CD4-positive, alpha-beta memory T cell (primary cell): ENCODE measurements around the gene TMEM161A. TPM values are rescaled to one million over a fixed set of nuclear protein-coding genes. Genes with fewer than 3 reads are reported as not detected.

Experiments
- CTCF ChIA-PET: fragments of 350-600 bp; sonication (Branson Sonifier 250); formaldehyde crosslinking; loops from one replicate; lab custom pipeline; 2021; ENCODE audit warnings: inconsistent platforms; ENCODE audit not compliant: partially characterized antibody; lab: Charles Lee
- POLR2A ChIA-PET: fragments of 350-600 bp; sonication (Branson Sonifier 250); formaldehyde crosslinking; loops from one replicate; lab custom pipeline; 2021; ENCODE audit not compliant: partially characterized antibody; lab: Charles Lee
- DNase-seq, 5 donors: peaks; one replicate each; pipeline versions ENCODE4 v3.0.0 to v3.0.0-alpha.2; 2020 to 2022; ENCODE audit warnings: mixed read lengths in 1 of 5
- H3K27ac ChIP-seq: one replicate; pipeline ENCODE4 v1.7.0; 2013; ENCODE audit warnings: low read depth, low read length
- H3K27me3 ChIP-seq: 2 replicates; pipeline ENCODE4 v1.7.0; 2013; ENCODE audit warnings: mild to moderate bottlenecking, low read length, moderate library complexity; ENCODE audit not compliant: insufficient read depth
- H3K36me3 ChIP-seq: 2 replicates; pipeline ENCODE4 v1.7.0; 2013; ENCODE audit warnings: mild to moderate bottlenecking, low read length, moderate library complexity; ENCODE audit not compliant: insufficient read depth
- H3K4me1 ChIP-seq: 2 replicates; pipeline ENCODE4 v1.7.0; 2013; ENCODE audit warnings: mild to moderate bottlenecking, low read length, moderate library complexity; ENCODE audit not compliant: insufficient read depth
- H3K4me3 ChIP-seq, 2 donors: one replicate each; pipeline ENCODE4 v1.7.0; 2013; ENCODE audit warnings: low read length in 2 of 2, mild to moderate bottlenecking in 1 of 2
- H3K9me3 ChIP-seq, 2 donors: one replicate each; pipeline ENCODE4 v1.7.0; 2013; ENCODE audit warnings: low read length in 2 of 2, control low read depth in 1 of 2; ENCODE audit not compliant: control insufficient read depth in 1 of 2
- H3K27ac Mint-ChIP-seq, 7 donors: one replicate each; pipeline ENCODE4 v1.8.0; 2020 to 2021; ENCODE audit warnings: mixed read lengths in 7 of 7, mild to moderate bottlenecking in 6 of 7, inconsistent platforms in 3 of 7, moderate library complexity in 3 of 7
- H3K27me3 Mint-ChIP-seq, 2 donors: one replicate each; pipeline ENCODE4 v1.8.0; 2020 to 2021; ENCODE audit warnings: mixed read lengths in 2 of 2
- H3K36me3 Mint-ChIP-seq, 2 donors: one replicate each; pipeline ENCODE4 v1.8.0; 2020 to 2021; ENCODE audit warnings: mixed read lengths in 2 of 2, inconsistent platforms in 1 of 2, mild to moderate bottlenecking in 1 of 2
- H3K4me1 Mint-ChIP-seq, 4 donors: one replicate each; pipeline ENCODE4 v1.8.0; 2020 to 2021; ENCODE audit warnings: mixed read lengths in 4 of 4, mild to moderate bottlenecking in 1 of 4
- H3K4me3 Mint-ChIP-seq, 8 donors: one replicate each; pipeline ENCODE4 v1.8.0; 2020 to 2021; ENCODE audit warnings: mixed read lengths in 8 of 8, mild to moderate bottlenecking in 7 of 8, moderate library complexity in 6 of 8, inconsistent platforms in 3 of 8
- H3K9me3 Mint-ChIP-seq, 8 donors: one replicate each; pipeline ENCODE4 v1.8.0; 2020 to 2021; ENCODE audit warnings: mixed read lengths in 8 of 8, mild to moderate bottlenecking in 5 of 8, inconsistent platforms in 3 of 8, moderate library complexity in 1 of 8
- intact Hi-C: fragments of 100-400 bp; cut with micrococcal nuclease; formaldehyde crosslinking; loops from one replicate; pipeline ENCODE4 v1.15.1; 2023
- polyA plus RNA-seq, 2 donors: library from polyadenylated mRNA; unstranded; fragments of 300-500 nt; fragmentation: Illumina TruSeq; gene quantifications; one replicate each; pipeline ENCODE4 v1.2.3, GENCODE V29; 2021
- total RNA-seq, 2 experiments: library from RNA; stranded (reverse); gene quantifications; one replicate each; pipeline ENCODE4 v1.2.3, GENCODE V29; 2021

Gene TMEM161A
- total and polyA plus RNA-seq, 4 experiments from 2014 or later: 17.0 to 31.2 (median 23.8) TPM

- Histone ChIP-seq H3K4me3 (no peak overlapping the region), H3K9me3 (no peaks in the 10 kb centered on the region), H3K27ac (no peak overlapping the region), H3K27me3 (no peaks in the 10 kb centered on the region), H3K36me3 (peaks cover 18% of the 10 kb centered on the region), H3K4me1 (no peaks in the 10 kb centered on the region)
- CTCF ChIA-PET: no interaction called here
- Mint-ChIP-seq H3K27ac (no peak overlapping the region), H3K27me3 (no peaks in the 10 kb centered on the region), H3K36me3 (peaks cover 10 to 21% of the 10 kb centered on the region in 2 donors), H3K4me3 (no peak overlapping the region), H3K4me1 (peaks cover 0 to 3% (median 0%) of the 10 kb centered on the region in 4 donors), H3K9me3 (no peaks in the 10 kb centered on the region)
- intact Hi-C loops: no loop called here
- POLR2A ChIA-PET: no interaction called here
- no peak for DNase-seq
These were observed 41.3 kb downstream of the TMEM161A start for GRCh38 chr19:19096641-19097627.

GRCh38 chr19:19095691-19096090, 42.6 kb downstream of the TMEM161A start:
- H3K9me3 Mint-ChIP-seq: no peaks in the 10 kb centered on the region
- H3K4me1 Mint-ChIP-seq: peaks cover 0 to 3% (median 0%) of the 10 kb centered on the region in 4 donors

GRCh38 chr19:19094513-19094912, 43.8 kb downstream of the TMEM161A start:
- peaks cover 5 to 17% of the 10 kb centered on the region in 2 donors for H3K36me3 Mint-ChIP-seq
- no peak overlapping the region for H3K27ac Mint-ChIP-seq
- POLR2A ChIA-PET: no interaction called here

More at GRCh38 chr19:19095691-19096090, 42.6 kb downstream of the TMEM161A start:
- H3K4me1 ChIP-seq: no peaks in the 10 kb centered on the region
- Mint-ChIP-seq H3K27me3 (no peaks in the 10 kb centered on the region), H3K27ac (no peak overlapping the region), H3K4me3 (no peak overlapping the region), H3K36me3 (peaks cover 10 to 19% of the 10 kb centered on the region in 2 donors)
- POLR2A ChIA-PET: no interaction called here
- no peaks in the 10 kb centered on the region for H3K9me3 ChIP-seq
- CTCF ChIA-PET: interaction anchor here (1.0 kb wide), 1 partner anchor 41 kb away, joined by 3 read pairs; no protein-coding TSS in a partner anchor
- H3K4me3 ChIP-seq: no peak overlapping the region
- H3K27me3 ChIP-seq: no peaks in the 10 kb centered on the region
- intact Hi-C loops: no loop called here
- peaks cover 10% of the 10 kb centered on the region for H3K36me3 ChIP-seq
- H3K27ac ChIP-seq: no peak overlapping the region
- no peak for DNase-seq

GRCh38 chr19:19087676-19088075, 50.6 kb downstream of the TMEM161A start:
- POLR2A ChIA-PET: no interaction called here
- intact Hi-C loops: no loop called here
- Mint-ChIP-seq H3K36me3 (peaks cover 0 to 13% of the 10 kb centered on the region in 2 donors), H3K4me1 (peaks cover 0 to 8% (median 4%) of the 10 kb centered on the region in 4 donors), H3K27ac (no peak overlapping the region), H3K4me3 (no peak overlapping the region), H3K27me3 (no peaks in the 10 kb centered on the region), H3K9me3 (no peaks in the 10 kb centered on the region)
- CTCF ChIA-PET: interaction anchor here (0.8 kb wide), 1 partner anchor 28 kb away, joined by 3 read pairs; no protein-coding TSS in a partner anchor
- Histone ChIP-seq H3K27ac (no peak overlapping the region), H3K36me3 (no peaks in the 10 kb centered on the region), H3K4me3 (no peak overlapping the region), H3K9me3 (no peaks in the 10 kb centered on the region), H3K27me3 (no peaks in the 10 kb centered on the region), H3K4me1 (no peaks in the 10 kb centered on the region)
- DNase-seq: no peak

More at GRCh38 chr19:19094513-19094912, 43.8 kb downstream of the TMEM161A start:
- intact Hi-C loops: no loop called here
- no peak overlapping the region for H3K4me3 ChIP-seq
- H3K27me3 ChIP-seq: no peaks in the 10 kb centered on the region
- CTCF ChIA-PET: no interaction called here
- H3K4me1 Mint-ChIP-seq: peaks cover 0 to 3% (median 0%) of the 10 kb centered on the region in 4 donors
- H3K9me3 ChIP-seq: no peaks in the 10 kb centered on the region
- DNase-seq: no peak
- H3K36me3 ChIP-seq: peaks cover 10% of the 10 kb centered on the region
- H3K4me1 ChIP-seq: no peaks in the 10 kb centered on the region
- H3K27me3 Mint-ChIP-seq: no peaks in the 10 kb centered on the region
- no peak overlapping the region for H3K27ac ChIP-seq
- H3K9me3 Mint-ChIP-seq: no peaks in the 10 kb centered on the region
- no peak overlapping the region for H3K4me3 Mint-ChIP-seq

- no peak for DNase-seq
- Mint-ChIP-seq H3K4me1 (peaks cover 8 to 17% (median 11%) of the 10 kb centered on the region in 4 donors), H3K36me3 (peaks cover 4 to 25% of the 10 kb centered on the region in 2 donors), H3K27me3 (no peaks in the 10 kb centered on the region), H3K4me3 (no peak overlapping the region), H3K27ac (peak overlapping the region in 1 of 7 donors; percentile 43), H3K9me3 (no peaks in the 10 kb centered on the region)
- intact Hi-C loops: no loop called here
- Histone ChIP-seq H3K27me3 (no peaks in the 10 kb centered on the region), H3K9me3 (no peaks in the 10 kb centered on the region), H3K36me3 (no peaks in the 10 kb centered on the region), H3K27ac (no peak overlapping the region), H3K4me3 (no peak overlapping the region), H3K4me1 (no peaks in the 10 kb centered on the region)
- POLR2A ChIA-PET: no interaction called here
- CTCF ChIA-PET: no interaction called here
These were observed 54.7 kb downstream of the TMEM161A start for GRCh38 chr19:19083413-19084178.

- CTCF ChIA-PET: no interaction called here
- intact Hi-C loops: no loop called here
- Histone ChIP-seq H3K9me3 (no peaks in the 10 kb centered on the region), H3K36me3 (no peaks in the 10 kb centered on the region), H3K27ac (no peak overlapping the region), H3K4me1 (no peaks in the 10 kb centered on the region), H3K4me3 (no peak overlapping the region), H3K27me3 (no peaks in the 10 kb centered on the region)
- Mint-ChIP-seq H3K36me3 (peaks cover 10 to 29% of the 10 kb centered on the region in 2 donors), H3K27ac (peak overlapping the region in 1 of 7 donors; percentile 56), H3K4me3 (no peak overlapping the region), H3K27me3 (no peaks in the 10 kb centered on the region), H3K4me1 (peaks cover 8 to 29% (median 13%) of the 10 kb centered on the region in 4 donors), H3K9me3 (no peaks in the 10 kb centered on the region)
- DNase-seq: no peak
- POLR2A ChIA-PET: no interaction called here
These were observed 56.6 kb downstream of the TMEM161A start for GRCh38 chr19:19081642-19082151.

- Histone ChIP-seq H3K4me3 (no peak overlapping the region), H3K9me3 (no peaks in the 10 kb centered on the region), H3K36me3 (peaks cover 9% of the 10 kb centered on the region), H3K4me1 (no peaks in the 10 kb centered on the region), H3K27me3 (no peaks in the 10 kb centered on the region), H3K27ac (no peak overlapping the region)
- H3K4me1 Mint-ChIP-seq: peaks cover 11 to 36% (median 16%) of the 10 kb centered on the region in 4 donors
- no peak overlapping the region for H3K27ac Mint-ChIP-seq
- H3K27me3 Mint-ChIP-seq: no peaks in the 10 kb centered on the region
- H3K36me3 Mint-ChIP-seq: peaks cover 10 to 34% of the 10 kb centered on the region in 2 donors
- no peak for DNase-seq
- ChIA-PET POLR2A (no interaction called here), CTCF (no interaction called here)
- no peaks in the 10 kb centered on the region for H3K9me3 Mint-ChIP-seq
- no peak overlapping the region for H3K4me3 Mint-ChIP-seq
- intact Hi-C loops: no loop called here
These were observed 58.7 kb downstream of the TMEM161A start for GRCh38 chr19:19079571-19079970.
